Activated CD8-positive, alpha-beta memory T cell treated with anti-CD3 and anti-CD28 coated beads for 24 hours (primary cell): ENCODE results near the gene AKAP6.

ENCODE experiments used
- DNase-seq: peaks from one replicate; pipeline ENCODE4 v3.0.0-alpha.2; 2020

Gene AKAP6

DNA sequence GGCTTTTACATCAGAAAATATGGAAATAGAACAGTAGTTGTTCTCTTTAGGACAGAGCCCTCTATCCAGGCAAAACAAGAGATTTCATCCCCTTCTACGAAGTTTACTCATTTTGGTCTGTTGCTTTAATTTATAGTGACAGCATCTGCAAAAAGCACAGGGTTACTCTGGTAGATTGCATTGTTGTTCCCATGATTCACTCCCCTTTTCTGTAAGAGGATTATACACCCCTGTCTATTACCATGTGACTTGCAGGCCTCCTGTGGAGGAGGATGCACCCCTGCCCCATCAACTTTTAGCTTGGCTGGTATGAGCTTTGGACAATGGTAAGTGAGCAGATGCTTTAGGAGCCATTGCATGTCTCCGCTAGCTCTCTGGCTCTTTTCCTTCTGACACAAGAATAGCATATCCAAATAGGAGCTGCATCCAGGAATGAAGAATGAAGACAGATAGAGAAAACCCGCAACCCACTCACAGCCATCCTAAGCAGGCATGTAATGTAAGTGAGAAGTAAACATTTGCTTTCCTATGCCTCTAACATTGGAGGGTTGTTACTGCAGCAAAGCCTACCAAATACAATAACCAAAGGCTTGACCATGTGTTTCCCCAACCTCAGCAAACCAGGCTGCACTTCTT, 304.2 kb downstream of the AKAP6 start:
- no peak for DNase-seq

- no peak for DNase-seq
These were observed 304.8 kb downstream of the AKAP6 start for GRCh38 chr14:32633930-32634329.

DNA sequence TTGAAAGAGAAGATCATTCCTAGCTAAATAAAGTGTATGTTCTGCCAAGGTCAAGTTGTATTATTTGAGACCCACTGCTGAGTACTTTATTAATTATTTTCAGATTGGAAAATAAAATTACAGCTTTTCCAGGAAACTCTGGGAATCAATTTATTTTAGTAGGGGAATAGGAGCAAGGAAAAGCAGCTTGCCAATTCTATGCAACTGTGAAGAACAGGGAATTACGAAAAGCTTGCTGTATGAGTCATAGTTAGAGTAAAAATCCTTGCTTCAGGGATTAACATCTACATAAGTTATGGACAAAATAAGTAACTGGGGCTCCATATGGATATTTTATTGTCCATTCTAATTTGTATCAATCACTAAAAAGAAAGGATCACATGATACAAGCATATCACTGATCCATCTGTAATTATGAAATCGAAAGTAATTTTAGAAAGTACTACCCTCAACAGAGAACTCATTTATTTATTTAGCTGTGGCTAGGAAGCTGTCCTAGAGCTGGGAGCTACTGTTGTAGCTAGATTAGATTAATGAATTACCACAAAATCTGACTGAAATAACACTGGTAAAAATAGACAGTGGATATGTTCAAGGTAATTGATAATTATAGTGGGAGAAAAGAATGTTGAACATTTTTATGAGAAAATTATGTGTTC, 306.1 kb downstream of the AKAP6 start:
- DNase-seq, result no peak

DNA sequence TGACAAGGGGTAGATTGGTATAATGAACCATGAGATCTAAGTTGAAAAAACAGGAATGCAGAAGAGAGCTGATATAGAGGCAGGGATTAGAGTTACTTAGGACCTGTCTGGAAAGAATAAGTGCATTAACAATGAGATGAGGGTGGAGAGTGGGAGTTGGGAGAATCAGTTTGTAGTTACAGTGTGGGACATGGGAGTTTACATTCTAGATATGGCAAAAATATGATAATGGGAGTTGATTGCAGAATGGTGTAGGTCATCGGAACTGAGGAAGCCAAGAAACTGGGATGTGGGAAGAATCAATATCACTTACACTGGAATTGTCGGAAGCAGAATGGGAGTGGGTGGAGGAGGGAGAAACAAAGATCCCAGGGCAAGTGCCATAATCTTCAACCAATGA, 308.5 kb downstream of the AKAP6 start:
- no peak for DNase-seq

- no peak for DNase-seq
These were observed 310.1 kb downstream of the AKAP6 start for GRCh38 chr14:32639208-32639607.

DNA sequence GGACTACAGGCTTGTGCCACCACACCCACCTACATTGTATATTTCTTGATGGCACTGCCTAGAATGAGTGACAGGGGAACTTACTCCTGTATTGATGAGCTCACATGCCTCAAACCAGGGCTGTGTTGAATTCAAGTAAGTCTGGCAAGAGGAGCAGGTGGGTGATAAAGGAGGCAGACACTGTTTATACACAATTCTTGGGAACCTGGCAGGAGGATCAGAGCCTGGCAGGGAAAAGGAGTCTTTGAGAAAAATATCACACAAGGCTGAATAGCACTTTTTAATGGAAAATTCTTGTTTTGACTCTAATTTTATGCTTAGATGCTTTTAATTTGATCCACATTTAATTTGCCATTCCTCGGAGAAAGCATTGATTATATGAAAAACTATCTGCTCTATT, 316.5 kb downstream of the AKAP6 start:
- DNase-seq, result no peak

DNA sequence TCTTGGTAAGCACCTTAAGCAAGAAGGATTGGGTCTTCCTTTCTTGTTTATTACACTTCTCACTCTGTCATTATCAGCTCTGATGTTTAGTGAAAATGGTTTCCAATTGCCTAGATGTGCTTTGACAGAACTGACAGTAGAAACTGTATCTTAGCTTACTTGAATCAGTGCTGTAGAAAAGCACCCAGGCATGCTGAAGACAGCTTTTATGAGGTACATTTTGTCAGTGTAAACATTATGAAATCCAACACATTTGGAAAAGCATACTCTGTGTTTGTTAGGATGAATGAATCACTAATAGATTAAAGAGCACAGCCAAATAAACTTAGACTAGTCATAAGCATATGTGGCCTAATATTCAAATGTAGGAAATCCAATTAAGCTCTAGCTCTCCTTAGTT, 319.3 kb downstream of the AKAP6 start:
- no peak for DNase-seq

GRCh38 chr14:32650030-32650429, 320.9 kb downstream of the AKAP6 start:
- no peak for DNase-seq

- no peak for DNase-seq
These were observed 321.6 kb downstream of the AKAP6 start for GRCh38 chr14:32650665-32651064.

GRCh38 chr14:32654106-32654505, 325.0 kb downstream of the AKAP6 start:
- DNase-seq, result no peak

DNA sequence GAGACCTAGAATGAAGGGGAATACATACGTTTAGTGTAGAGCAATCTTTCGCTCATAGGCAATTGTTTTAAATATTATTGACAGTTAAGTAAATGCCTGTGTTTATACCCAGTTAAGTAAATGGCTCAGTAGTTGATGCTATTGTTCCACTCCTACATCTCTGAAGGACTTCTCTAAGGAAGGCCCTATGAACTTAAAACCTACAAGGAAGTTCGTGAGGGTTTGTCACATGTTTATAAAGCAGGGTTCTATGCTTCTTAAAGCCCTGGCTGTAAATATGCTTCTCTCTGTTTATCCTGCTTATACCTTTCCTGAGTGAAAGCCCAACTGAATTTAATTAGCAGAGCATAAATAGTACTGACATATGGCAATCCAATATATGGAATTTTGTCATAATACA, 327.5 kb downstream of the AKAP6 start:
- DNase-seq, result no peak

- no peak for DNase-seq
These were observed 328.0 kb downstream of the AKAP6 start for GRCh38 chr14:32657081-32657480.

DNA sequence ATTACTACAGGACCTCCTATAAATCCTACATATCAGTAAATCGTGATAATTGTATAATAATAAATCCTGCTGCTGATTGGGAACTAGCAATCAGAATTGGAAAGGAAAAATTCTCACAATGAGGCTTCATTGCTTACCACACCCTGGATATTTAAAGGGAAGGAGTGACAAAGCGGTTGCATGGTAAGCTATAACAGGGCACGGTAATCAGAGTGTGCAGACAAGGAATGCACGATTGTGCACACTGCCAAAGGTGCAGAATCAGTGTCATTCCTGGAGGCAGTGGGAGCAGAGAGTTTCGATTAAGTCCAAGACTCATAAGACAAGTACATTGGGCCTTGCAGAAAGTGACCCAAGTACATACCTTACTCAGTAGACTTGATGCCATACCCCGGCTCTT, 332.1 kb downstream of the AKAP6 start:
- DNase-seq, result no peak

- DNase-seq, result no peak
These were observed 333.1 kb downstream of the AKAP6 start for GRCh38 chr14:32662211-32662610.

GRCh38 chr14:32666308-32666707, 337.2 kb downstream of the AKAP6 start:
- DNase-seq, result no peak

GRCh38 chr14:32667287-32667686, 338.2 kb downstream of the AKAP6 start:
- no peak for DNase-seq

DNA sequence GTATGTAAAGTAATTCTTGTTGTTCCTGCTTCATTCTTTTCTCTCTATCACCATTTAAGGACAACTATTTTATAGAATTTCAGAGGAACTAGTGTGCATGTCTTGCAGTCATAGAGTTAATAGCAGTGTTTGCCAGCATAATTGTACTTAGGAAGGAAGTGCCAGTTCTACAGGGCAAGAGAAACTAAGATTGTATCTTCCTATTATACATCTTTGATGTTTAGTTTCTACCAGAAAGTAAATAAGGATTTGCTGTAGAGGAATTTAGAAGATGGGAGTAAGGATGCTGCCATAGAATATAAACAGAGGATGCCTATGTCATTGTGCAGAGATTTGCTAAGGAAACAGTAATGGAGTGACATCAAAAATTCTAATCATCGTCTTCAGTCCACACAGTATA, 338.7 kb downstream of the AKAP6 start:
- no peak for DNase-seq

- DNase-seq, result no peak
These were observed 340.3 kb downstream of the AKAP6 start for GRCh38 chr14:32669391-32669790.

- no peak for DNase-seq
These were observed 346.3 kb downstream of the AKAP6 start for GRCh38 chr14:32675433-32675832.

DNA sequence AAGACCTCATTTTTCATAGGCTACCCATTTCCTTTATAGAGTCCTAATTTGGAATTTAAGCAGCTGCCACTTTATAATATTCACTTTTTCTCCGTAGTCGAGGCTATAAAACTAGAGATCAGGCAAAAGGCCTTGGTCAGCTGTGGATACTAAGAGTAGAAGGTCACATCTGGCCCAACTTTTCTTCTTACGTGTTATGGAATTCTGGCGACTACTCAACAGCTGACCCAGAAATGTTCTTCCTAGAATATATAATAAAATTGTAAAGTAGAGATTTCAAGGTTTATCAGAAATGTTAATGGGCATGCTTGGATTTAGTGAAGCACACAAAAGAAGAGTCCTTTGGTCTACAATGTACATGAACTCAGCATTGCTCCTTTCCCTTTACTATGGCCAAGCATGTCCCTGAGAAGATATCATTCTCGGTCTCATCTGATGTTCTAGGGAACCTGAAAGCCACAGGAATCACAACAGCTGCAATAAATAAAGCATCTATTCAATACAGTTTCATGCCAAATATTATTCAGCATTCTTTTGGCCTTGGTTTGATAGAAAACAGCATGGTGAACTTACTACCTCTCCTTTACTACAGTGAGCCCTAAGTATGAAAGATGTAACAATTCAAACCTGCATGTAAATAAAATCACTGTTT, 348.2 kb downstream of the AKAP6 start:
- no peak for DNase-seq

DNA sequence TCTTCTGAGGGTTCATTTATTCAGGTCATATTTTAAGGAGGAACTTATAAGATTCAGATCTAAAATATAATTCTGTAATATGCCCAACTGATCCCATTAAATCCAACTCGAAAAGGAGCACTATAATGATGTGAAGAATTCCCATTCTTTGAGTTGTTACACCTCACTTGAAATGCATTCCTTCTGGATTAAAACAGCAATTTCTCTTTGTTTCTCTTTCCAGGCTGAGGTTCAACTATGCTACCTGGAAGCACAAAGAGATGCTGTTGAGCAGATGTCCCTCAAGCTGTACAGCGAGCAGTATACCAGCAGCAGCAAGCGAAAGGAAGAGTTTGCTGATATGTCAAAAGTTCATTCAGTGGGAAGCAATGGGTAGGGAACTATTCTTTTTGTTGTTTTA, 349.0 kb downstream of the AKAP6 start:
- DNase-seq, result no peak

GRCh38 chr14:32679927-32680612, 351.0 kb downstream of the AKAP6 start:
- no peak for DNase-seq

DNA sequence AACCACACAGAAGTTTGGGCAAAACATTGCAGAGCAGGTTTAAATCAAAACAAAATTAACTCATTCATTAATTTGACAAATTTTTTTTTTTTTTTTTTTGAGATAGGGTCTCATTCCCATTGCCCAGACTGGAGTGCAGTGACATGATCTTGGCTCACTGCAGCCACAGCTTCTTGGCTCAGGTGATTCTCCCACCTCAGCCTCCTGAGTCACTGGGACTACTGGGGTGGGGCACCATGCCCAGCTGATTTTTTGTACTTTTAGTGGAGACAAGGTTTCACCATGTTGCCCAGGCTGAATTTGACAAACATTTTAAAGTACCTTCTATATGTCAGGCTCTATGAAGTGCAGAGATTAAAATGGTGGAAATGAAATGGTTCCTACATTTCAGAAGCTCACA, 352.5 kb downstream of the AKAP6 start:
- DNase-seq, result no peak

GRCh38 chr14:32682214-32682613, 353.1 kb downstream of the AKAP6 start:
- no peak for DNase-seq
